HCT116 (cell line): ENCODE measurements around the gene CORO7. TPM values are rescaled to one million over a fixed set of nuclear protein-coding genes. Genes with fewer than 3 reads are reported as not detected.

Experiments used
- ATAC-seq: fragments of 200-7000 bp; cut with Tn5 transposase; 2 replicates; pipeline ENCODE4 v1.9.1; 2020; ENCODE audit warnings: mild to moderate bottlenecking, moderate library complexity
- BruUV-seq: library from RNA; stranded (reverse); fragments of 400-500 nt; replicated peaks from 2 replicates; lab custom pipeline; 2021; lab: Mats Ljungman, UMichigan
- CTCF ChIA-PET: fragments of 300-600 bp; sonication (Branson Sonifier 250); formaldehyde crosslinking; loops from one replicate; lab custom pipeline; 2021; ENCODE audit warnings: antibody characterized with exemption; lab: Charles Lee
- POLR2A ChIA-PET: fragments of 300-600, 350-600 bp; sonication (Branson Sonifier 250); formaldehyde crosslinking; loops from one replicate; lab custom pipeline; 2021; ENCODE audit warnings: antibody characterized with exemption; lab: Charles Lee
- RAD21 ChIA-PET, 2 experiments: fragments of 300-600 bp; sonication (Branson Sonifier 250); formaldehyde crosslinking; loops; one replicate each; lab custom pipeline; 2023; ENCODE audit warnings: low total read pairs in 2 of 2; ENCODE audit not compliant: uncharacterized antibody in 2 of 2, unreplicated experiment in 2 of 2, low non-redundant PET in 1 of 2; lab: Charles Lee
- DNase-seq: peaks from one replicate; pipeline ENCODE4 v3.0.0-alpha.2; 2010; ENCODE audit warnings: low read depth, low spot score
- H2AFZ ChIP-seq: fragments of 200-600 bp; shearing (Covaris generic), sonication (generic); 2 replicates; pipeline ENCODE4 v1.6.1; 2017; ENCODE audit warnings: low read depth, mixed run types, mixed read lengths, antibody characterized with exemption, low read length; ENCODE audit not compliant: poor library complexity, severe bottlenecking
- H3K27ac ChIP-seq: 2 replicates; pipeline ENCODE4 v1.5.1; 2012; ENCODE audit warnings: low read depth, low read length
- H3K27me3 ChIP-seq: fragments of 200-600 bp; sonication (generic); 2 replicates; pipeline ENCODE4 v1.6.1; 2016; ENCODE audit warnings: mixed run types, low read length, mixed read lengths; ENCODE audit not compliant: insufficient read depth
- H3K36me3 ChIP-seq, 2 experiments: fragments of 200-500 bp in 1 of 2; fragments of 200-600 bp in 1 of 2; sonication (Bioruptor generic) in 1 of 2; sonication (generic) in 1 of 2; 2 replicates each; pipeline versions ENCODE4 v1.5.1 to v1.6.1; 2014 to 2016; ENCODE audit warnings: low read length in 2 of 2, inconsistent platforms in 1 of 2, mixed read lengths in 1 of 2, mixed run types in 1 of 2; ENCODE audit not compliant: insufficient read depth in 2 of 2, control insufficient read depth in 1 of 2
- H3K4me1 ChIP-seq, 2 experiments: fragments of 200-600 bp in 1 of 2; sonication (generic) in 1 of 2; 2 replicates each; pipeline versions ENCODE4 v1.5.1 to v1.6.1; 2012 to 2017; ENCODE audit warnings: low read length in 2 of 2, inconsistent platforms in 1 of 2, mild to moderate bottlenecking in 1 of 2, mixed read lengths in 1 of 2, mixed run types in 1 of 2, moderate library complexity in 1 of 2; ENCODE audit not compliant: insufficient read depth in 2 of 2, control insufficient read depth in 1 of 2
- H3K4me2 ChIP-seq: fragments of 200-600 bp; sonication (generic); 2 replicates; pipeline ENCODE4 v1.6.1; 2017; ENCODE audit warnings: mixed run types, low read length, mixed read lengths
- H3K4me3 ChIP-seq, 2 experiments: fragments of 200-600 bp in 1 of 2; sonication (generic) in 1 of 2; replicated peaks in 1 of 2; 2 replicates each; pipeline ENCODE4 v1.5.1; 2011 to 2016; ENCODE audit warnings: low read length in 2 of 2, control low read depth in 1 of 2, low read depth in 1 of 2, mild to moderate bottlenecking in 1 of 2, mixed read lengths in 1 of 2, mixed run types in 1 of 2
- H3K79me2 ChIP-seq: fragments of 200-600 bp; sonication (generic); 2 replicates; pipeline ENCODE4 v1.6.1; 2017; ENCODE audit warnings: mild to moderate bottlenecking, mixed run types, low read length, moderate library complexity, mixed read lengths; ENCODE audit not compliant: insufficient read depth
- H3K9ac ChIP-seq: fragments of 200-600 bp; sonication (generic); 2 replicates; pipeline ENCODE4 v1.6.1; 2016; ENCODE audit warnings: low read length, mixed read lengths
- H3K9me2 ChIP-seq: fragments of 200-600 bp; sonication (generic), shearing (Covaris generic); 2 replicates; pipeline ENCODE4 v1.6.1; 2017; ENCODE audit warnings: mixed run types, mild to moderate bottlenecking, moderate library complexity; ENCODE audit not compliant: insufficient read depth
- H3K9me3 ChIP-seq, 2 experiments: fragments of 200-500 bp in 1 of 2; fragments of 200-600 bp in 1 of 2; sonication (Bioruptor generic) in 1 of 2; sonication (generic) in 1 of 2; 2 replicates each; pipeline ENCODE4 v1.6.1; 2014 to 2017; ENCODE audit warnings: low read length in 2 of 2, mixed read lengths in 2 of 2, inconsistent platforms in 1 of 2, low read depth in 1 of 2, mild to moderate bottlenecking in 1 of 2, mixed run types in 1 of 2, moderate library complexity in 1 of 2; ENCODE audit not compliant: control insufficient read depth in 1 of 2, insufficient read depth in 1 of 2
- H4K20me1 ChIP-seq: fragments of 200-600 bp; sonication (generic), shearing (Covaris generic); 2 replicates; pipeline ENCODE4 v1.6.1; 2017; ENCODE audit warnings: mixed run types, mild to moderate bottlenecking, moderate library complexity; ENCODE audit not compliant: insufficient read depth
- CEBPB ChIP-seq: IDR thresholded peaks from 2 replicates; pipeline ENCODE4 v1.6.1; 2012; ENCODE audit warnings: low read depth
- EGR1 ChIP-seq: IDR thresholded peaks from 2 replicates; pipeline ENCODE4 v1.6.1; 2012; ENCODE audit warnings: low read depth
- ELF1 ChIP-seq: IDR thresholded peaks from 2 replicates; pipeline ENCODE4 v1.6.1; 2012; ENCODE audit warnings: low read depth, borderline replicate concordance
- EZH2 ChIP-seq: fragments of 200-600 bp; sonication (generic); IDR thresholded peaks from 2 replicates; pipeline ENCODE4 v1.6.1; 2017; ENCODE audit warnings: antibody characterized with exemption, mixed run types
- FOSL1 ChIP-seq: IDR thresholded peaks from 2 replicates; pipeline ENCODE4 v1.6.1; 2012; ENCODE audit warnings: low read depth
- JUND ChIP-seq: IDR thresholded peaks from 2 replicates; pipeline ENCODE4 v1.6.1; 2012
- RAD21 ChIP-seq: IDR thresholded peaks from 2 replicates; pipeline ENCODE4 v1.6.1; 2012; ENCODE audit warnings: low read depth, mild to moderate bottlenecking
- SIN3A ChIP-seq: IDR thresholded peaks from 2 replicates; pipeline ENCODE4 v1.6.1; 2012; ENCODE audit warnings: low read depth
- SP1 ChIP-seq: IDR thresholded peaks from 2 replicates; pipeline ENCODE4 v1.6.1; 2012; ENCODE audit warnings: low read depth
- TCF7L2 ChIP-seq: IDR thresholded peaks from 2 replicates; pipeline ENCODE4 v1.7.0; 2011; ENCODE audit warnings: borderline replicate concordance, inconsistent platforms; ENCODE audit not compliant: insufficient read depth, insufficient read length; ENCODE audit errors: extremely low read depth
- YY1 ChIP-seq: IDR thresholded peaks from 2 replicates; pipeline ENCODE4 v1.6.1; 2011; ENCODE audit warnings: low read length, low read depth, moderate library complexity, mild to moderate bottlenecking; ENCODE audit not compliant: insufficient replicate concordance; ENCODE audit errors: extremely low read depth
- ZNF274 ChIP-seq: fragments of 200-500 bp; sonication (Bioruptor generic); IDR thresholded peaks from 2 replicates; pipeline ENCODE4 v1.6.1; 2014; ENCODE audit warnings: mild to moderate bottlenecking, low read depth, low read length, inconsistent platforms
- intact Hi-C: fragments of 100-400 bp; cut with micrococcal nuclease; formaldehyde crosslinking; loops from 2 replicates; pipeline ENCODE4 v1.10.0; 2022
- total RNA-seq: library from RNA; stranded (reverse); gene quantifications from one replicate; pipeline ENCODE4 v1.2.1, GENCODE V29; 2021; ENCODE audit not compliant: unreplicated experiment
- TF ChIP-seq, protein P1 (sequence below): IDR thresholded peaks from 2 replicates; pipeline ENCODE4 v1.6.1; 2012
- TF ChIP-seq, protein P2 (sequence below): IDR thresholded peaks from 2 replicates; pipeline ENCODE4 v1.6.1; 2011; ENCODE audit warnings: mild to moderate bottlenecking, low read length, moderate library complexity; ENCODE audit not compliant: insufficient replicate concordance; ENCODE audit errors: extremely low read depth
- TF ChIP-seq, protein P3 (sequence below): IDR thresholded peaks from 2 replicates; pipeline ENCODE4 v1.6.1; 2012

Gene CORO7
- total RNA-seq, 1 experiment from 2014 or later, result 21.3 TPM

DNA sequence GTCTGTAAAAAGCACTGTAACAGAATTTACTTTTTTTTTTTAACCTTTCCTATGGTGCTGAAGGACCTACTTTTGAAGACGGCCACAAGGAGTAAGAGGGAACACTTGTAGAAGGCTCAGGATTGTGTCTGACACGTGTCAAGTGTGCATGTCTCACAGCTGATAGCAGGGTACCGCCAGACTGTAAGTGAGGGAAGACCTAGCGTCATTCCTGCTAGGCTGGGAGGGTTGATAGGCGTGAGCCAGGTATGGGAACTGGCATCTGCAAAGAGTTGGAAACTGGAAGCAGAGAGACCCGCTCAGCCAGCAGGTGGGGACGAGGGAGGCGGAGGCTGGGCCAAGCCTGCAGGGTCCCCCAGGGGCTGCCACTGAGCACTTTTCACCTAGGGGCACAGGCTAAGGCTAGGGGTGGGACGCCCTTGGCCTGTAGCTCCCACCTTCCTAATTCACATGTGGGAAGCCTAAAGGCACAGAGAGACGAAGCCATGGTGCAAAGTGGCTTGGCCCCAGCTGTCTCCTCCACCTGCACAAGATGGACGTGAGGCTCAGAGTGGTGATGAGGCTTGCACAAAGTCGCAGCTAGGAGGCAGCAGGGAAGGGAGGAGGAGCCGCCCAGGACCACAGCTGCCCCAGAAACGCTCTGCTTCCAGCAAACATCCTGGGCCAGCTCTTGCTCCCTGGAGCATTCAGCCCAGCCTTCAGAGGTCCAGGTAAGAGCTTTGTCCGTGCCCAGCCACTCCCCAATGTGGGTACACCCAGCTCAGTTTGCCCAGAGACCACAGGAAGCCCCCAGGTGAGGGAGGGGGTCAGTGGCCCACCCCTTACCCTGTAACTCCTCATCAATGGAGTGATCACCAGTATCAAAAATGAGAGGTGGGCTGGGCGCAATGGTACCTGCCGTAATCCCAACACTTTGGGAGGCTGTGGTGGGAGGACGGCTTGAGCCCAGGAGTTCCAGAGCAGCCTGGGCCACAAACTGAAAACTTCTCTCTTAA is 25.8 kb downstream of the CORO7 start:
- Histone ChIP-seq H3K36me3 (no peaks in the 10 kb centered on the region), H3K4me3 (no peak overlapping the region), H3K9me3 (no peaks in the 10 kb centered on the region), H3K27ac (no peak overlapping the region), H3K4me1 (peaks cover 7 to 13% of the 10 kb centered on the region in 2 experiments; a peak in 3 of 4 replicates), H3K9me2 (no peaks in the 10 kb centered on the region), H4K20me1 (no peaks in the 10 kb centered on the region), H2AFZ (no peak overlapping the region), H3K27me3 (no peaks in the 10 kb centered on the region), H3K9ac (no peak overlapping the region), H3K4me2 (no peak overlapping the region), H3K79me2 (no peaks in the 10 kb centered on the region)
- no peak for DNase-seq
- no TSS peak for BruUV-seq
- POLR2A ChIA-PET, result interaction anchor here (0.7 kb wide), 1 partner anchor 17 kb away, joined by 6 read pairs; no protein-coding TSS in a partner anchor
- no peak for ATAC-seq
- RAD21 ChIA-PET, result no interaction called here
- intact Hi-C loops, result no loop called here
- CTCF ChIA-PET, result no interaction called here
- TF ChIP-seq JUND (no peak), SP1 (no peak), EZH2 (no peak), RAD21 (no peak), YY1 (no peak), ELF1 (no peak), ZNF274 (no peak), CEBPB (no peak), SIN3A (no peak), TCF7L2 (no peak), FOSL1 (no peak), EGR1 (no peak)
- TF ChIP-seq, protein P1, sequence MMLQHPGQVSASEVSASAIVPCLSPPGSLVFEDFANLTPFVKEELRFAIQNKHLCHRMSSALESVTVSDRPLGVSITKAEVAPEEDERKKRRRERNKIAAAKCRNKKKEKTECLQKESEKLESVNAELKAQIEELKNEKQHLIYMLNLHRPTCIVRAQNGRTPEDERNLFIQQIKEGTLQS, result no peak
- TF ChIP-seq, protein P2, sequence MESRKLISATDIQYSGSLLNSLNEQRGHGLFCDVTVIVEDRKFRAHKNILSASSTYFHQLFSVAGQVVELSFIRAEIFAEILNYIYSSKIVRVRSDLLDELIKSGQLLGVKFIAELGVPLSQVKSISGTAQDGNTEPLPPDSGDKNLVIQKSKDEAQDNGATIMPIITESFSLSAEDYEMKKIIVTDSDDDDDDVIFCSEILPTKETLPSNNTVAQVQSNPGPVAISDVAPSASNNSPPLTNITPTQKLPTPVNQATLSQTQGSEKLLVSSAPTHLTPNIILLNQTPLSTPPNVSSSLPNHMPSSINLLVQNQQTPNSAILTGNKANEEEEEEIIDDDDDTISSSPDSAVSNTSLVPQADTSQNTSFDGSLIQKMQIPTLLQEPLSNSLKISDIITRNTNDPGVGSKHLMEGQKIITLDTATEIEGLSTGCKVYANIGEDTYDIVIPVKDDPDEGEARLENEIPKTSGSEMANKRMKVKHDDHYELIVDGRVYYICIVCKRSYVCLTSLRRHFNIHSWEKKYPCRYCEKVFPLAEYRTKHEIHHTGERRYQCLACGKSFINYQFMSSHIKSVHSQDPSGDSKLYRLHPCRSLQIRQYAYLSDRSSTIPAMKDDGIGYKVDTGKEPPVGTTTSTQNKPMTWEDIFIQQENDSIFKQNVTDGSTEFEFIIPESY, result no peak
- TF ChIP-seq, protein P3, sequence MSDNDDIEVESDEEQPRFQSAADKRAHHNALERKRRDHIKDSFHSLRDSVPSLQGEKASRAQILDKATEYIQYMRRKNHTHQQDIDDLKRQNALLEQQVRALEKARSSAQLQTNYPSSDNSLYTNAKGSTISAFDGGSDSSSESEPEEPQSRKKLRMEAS, result no peak
